ENCODE results near the gene TMEM200C.

DNA sequence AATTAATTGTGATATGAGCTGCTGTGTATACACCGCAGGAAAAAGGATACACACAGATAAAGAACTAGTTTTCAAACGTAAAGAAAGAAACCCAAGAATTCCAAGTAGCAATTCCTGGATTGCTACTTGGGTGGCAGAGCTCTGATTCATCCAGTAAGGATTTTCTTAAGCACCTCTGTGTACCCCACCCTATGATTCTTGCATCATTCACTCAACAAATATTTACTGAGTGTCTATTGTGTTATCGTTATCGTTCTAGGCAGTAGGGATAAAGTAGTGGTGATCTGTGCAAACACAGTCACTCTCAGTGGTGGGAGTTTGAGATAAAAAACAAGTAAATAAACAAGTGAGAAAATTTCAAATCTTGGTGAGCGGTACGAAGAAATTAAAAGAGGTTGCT lies 4.9 kb upstream of the TMEM200C start:
- TF ChIP-seq, protein P1, sequence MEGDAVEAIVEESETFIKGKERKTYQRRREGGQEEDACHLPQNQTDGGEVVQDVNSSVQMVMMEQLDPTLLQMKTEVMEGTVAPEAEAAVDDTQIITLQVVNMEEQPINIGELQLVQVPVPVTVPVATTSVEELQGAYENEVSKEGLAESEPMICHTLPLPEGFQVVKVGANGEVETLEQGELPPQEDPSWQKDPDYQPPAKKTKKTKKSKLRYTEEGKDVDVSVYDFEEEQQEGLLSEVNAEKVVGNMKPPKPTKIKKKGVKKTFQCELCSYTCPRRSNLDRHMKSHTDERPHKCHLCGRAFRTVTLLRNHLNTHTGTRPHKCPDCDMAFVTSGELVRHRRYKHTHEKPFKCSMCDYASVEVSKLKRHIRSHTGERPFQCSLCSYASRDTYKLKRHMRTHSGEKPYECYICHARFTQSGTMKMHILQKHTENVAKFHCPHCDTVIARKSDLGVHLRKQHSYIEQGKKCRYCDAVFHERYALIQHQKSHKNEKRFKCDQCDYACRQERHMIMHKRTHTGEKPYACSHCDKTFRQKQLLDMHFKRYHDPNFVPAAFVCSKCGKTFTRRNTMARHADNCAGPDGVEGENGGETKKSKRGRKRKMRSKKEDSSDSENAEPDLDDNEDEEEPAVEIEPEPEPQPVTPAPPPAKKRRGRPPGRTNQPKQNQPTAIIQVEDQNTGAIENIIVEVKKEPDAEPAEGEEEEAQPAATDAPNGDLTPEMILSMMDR (IDR thresholded peaks at IDR 0.05), result no peak
- no peak for TF ChIP-seq POLR2A (IDR thresholded peaks at IDR 0.05)
